Heart left ventricle (tissue), 16 donors: Measurements from ENCODE around the gene KRT73. TPM values are rescaled to one million over a fixed set of nuclear protein-coding genes. Genes with fewer than 3 reads are reported as not detected.

Experiments used
- ATAC-seq, 4 donors: fragments of 200-7000 bp; cut with Tn5 transposase; one replicate each; pipeline ENCODE4 v1.9.1; 2020 to 2022; ENCODE audit warnings: moderate library complexity in 4 of 4, mild to moderate bottlenecking in 3 of 4, moderate number of reproducible peaks in 1 of 4
- DNase-seq, 5 donors: peaks; one replicate each; pipeline ENCODE4 v3.0.0-alpha.2; 2020
- H3K27ac ChIP-seq, 12 donors: fragments of 200-600 bp; sonication (generic) in 4 of 12; one replicate each; pipeline versions ENCODE4 v1.5.0 to v1.8.0; 2016 to 2022; ENCODE audit warnings: mild to moderate bottlenecking in 2 of 12
- H3K27me3 ChIP-seq, 9 donors: fragments of 200-600 bp; sonication (generic) in 2 of 9; one replicate each; pipeline versions ENCODE4 v1.5.1 to v1.8.0; 2016 to 2022; ENCODE audit warnings: mild to moderate bottlenecking in 3 of 9
- H3K36me3 ChIP-seq, 9 donors: fragments of 200-600 bp; sonication (generic) in 2 of 9; one replicate each; pipeline versions ENCODE4 v1.5.0 to v1.8.0; 2018 to 2022; ENCODE audit warnings: mild to moderate bottlenecking in 2 of 9
- H3K4me1 ChIP-seq, 12 donors: fragments of 200-600 bp; sonication (generic) in 4 of 12; one replicate each; pipeline versions ENCODE4 v1.5.0 to v1.8.0; 2016 to 2022; ENCODE audit warnings: mild to moderate bottlenecking in 3 of 12
- H3K4me3 ChIP-seq, 12 donors: fragments of 200-600 bp; sonication (generic) in 4 of 12; one replicate each; pipeline versions ENCODE4 v1.5.0 to v1.8.0; 2017 to 2022; ENCODE audit warnings: mild to moderate bottlenecking in 9 of 12, moderate library complexity in 4 of 12
- H3K9me3 ChIP-seq, 12 donors: fragments of 200-600 bp; sonication (generic) in 4 of 12; one replicate each; pipeline versions ENCODE4 v1.5.0 to v1.8.0; 2016 to 2022; ENCODE audit warnings: mild to moderate bottlenecking in 1 of 12
- POLR2A ChIP-seq, 2 donors: fragments of 450-650 bp; IDR thresholded peaks; one replicate each; pipeline ENCODE4 v1.6.1; 2017; ENCODE audit warnings: antibody characterized with exemption in 2 of 2, mild to moderate bottlenecking in 2 of 2, moderate library complexity in 2 of 2
- WGBS, 4 donors: extraction: QIAGEN DNeasy Blood & Tissue Kit in 2 of 4; methylation state at CpG; one replicate each; pipeline versions ENCODE4 v1.1.5 to v1.1.7; 2013 to 2018; 5-methylcytosine and 5-hydroxymethylcytosine counted together
- intact Hi-C, 10 donors: fragments of 100-400 bp; cut with DNase I; formaldehyde crosslinking; loops; one replicate each; pipeline versions ENCODE4 v1.11.1 to v1.14.2; 2022
- polyA plus RNA-seq, 2 donors: library from polyadenylated mRNA; stranded (reverse); fragments of 200-250 nt; gene quantifications; one replicate each; pipeline ENCODE4 v1.2.3, GENCODE V29; 2013
- total RNA-seq, 9 donors: library from RNA; depleted of rRNA in 2 of 9; stranded (reverse); fragments of >200 nt in 2 of 9; fragmentation: NEBNext Ultra II Directional in 3 of 9; extraction: Animal tissue kit (Norgen Biotek cat#: 25700) in 3 of 9; gene quantifications; one replicate each; pipeline versions ENCODE4 v1.1.0 to v1.2.4, GENCODE V29; 2016 to 2023
- TF ChIP-seq, protein P1 (sequence below), 12 donors: fragments of 200-600 bp; sonication (generic) in 4 of 12; IDR thresholded peaks; one replicate each; pipeline versions ENCODE4 v1.5.0 to v1.8.0; 2018 to 2022; ENCODE audit warnings: antibody characterized with exemption in 12 of 12, mild to moderate bottlenecking in 5 of 12
- donor health status: ischemic (EF 13 %, LVEDD 7.1; RV severe dilation, severe dysfunction).
- donor health status: healthy with polysubstance abuse.
- donor health status: DM: no; HTN: yes; CAD: no.
- donor health status: DM: no; HTN: no; CAD: no.
- donor health status: ischemic (EF 25% LVEDD 6.9; RV normal size, moderate dysfunction).
- donor health status: ischemic (EF 25% LVEDD 5.7; RV mildly dilated, moderate dysfunction).
- donor health status: healthy.
- donor health status: DM: yes; HTN: yes; CAD: no.
- donor health status: ischemic (EF 35%, LVEDD 5.7; RV mildly dilated, moderate dysfunction).
- donor health status: nonischemic (EF 11% LVEDD 7.7; RV severe dilation, severe dysfunction).
- donor health status: DM: yes; HTN: yes; CAD: no.
- donor health status: PGD.
- donor health status: ischemic (EF 29% LVEDD 5.4; RV normal size, mild dysfunction).
- donor health status: nonischemic (EF 23%, LVEDD 6.1; RV moderate dilation, normal function).

Gene KRT73
- total and polyA plus RNA-seq, 11 donors: not detected

DNA sequence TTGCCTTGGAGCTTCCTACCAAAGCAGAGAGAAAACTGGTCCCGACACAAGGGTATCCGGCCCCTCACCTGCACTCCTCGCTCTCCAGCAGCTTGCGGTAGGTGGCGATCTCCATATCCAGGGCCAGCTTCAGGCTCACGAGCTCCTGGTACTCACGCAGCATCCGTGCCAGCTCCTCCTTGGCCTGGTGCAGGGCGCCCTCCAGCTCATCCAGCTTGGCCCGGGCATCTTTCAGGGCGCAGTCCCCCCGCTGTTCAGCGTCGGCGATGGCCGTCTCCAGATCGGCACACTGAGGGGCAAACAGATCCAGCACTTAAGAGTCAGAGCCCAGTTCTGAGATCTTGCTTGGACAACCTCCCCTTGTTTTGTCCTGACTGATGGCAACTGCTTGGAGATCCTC lies 30.8 kb downstream of the KRT73 start:
- peaks cover 0 to 9% (median 0%) of the 10 kb centered on the region in 9 donors for H3K27me3 ChIP-seq
- H3K4me1 ChIP-seq: no peaks in the 10 kb centered on the region
- H3K4me3 ChIP-seq: no peak overlapping the region
- intact Hi-C loops: loop anchor here in 7 of 10 donors (5.0 to 10.0 kb wide), 5 partner anchors 213 to 433 kb away; no protein-coding TSS in a partner anchor
- no peaks in the 10 kb centered on the region for H3K9me3 ChIP-seq
- no peak for DNase-seq
- no peaks in the 10 kb centered on the region for H3K36me3 ChIP-seq
- H3K27ac ChIP-seq: no peak overlapping the region
- ATAC-seq: no peak
- TF ChIP-seq, protein P1, sequence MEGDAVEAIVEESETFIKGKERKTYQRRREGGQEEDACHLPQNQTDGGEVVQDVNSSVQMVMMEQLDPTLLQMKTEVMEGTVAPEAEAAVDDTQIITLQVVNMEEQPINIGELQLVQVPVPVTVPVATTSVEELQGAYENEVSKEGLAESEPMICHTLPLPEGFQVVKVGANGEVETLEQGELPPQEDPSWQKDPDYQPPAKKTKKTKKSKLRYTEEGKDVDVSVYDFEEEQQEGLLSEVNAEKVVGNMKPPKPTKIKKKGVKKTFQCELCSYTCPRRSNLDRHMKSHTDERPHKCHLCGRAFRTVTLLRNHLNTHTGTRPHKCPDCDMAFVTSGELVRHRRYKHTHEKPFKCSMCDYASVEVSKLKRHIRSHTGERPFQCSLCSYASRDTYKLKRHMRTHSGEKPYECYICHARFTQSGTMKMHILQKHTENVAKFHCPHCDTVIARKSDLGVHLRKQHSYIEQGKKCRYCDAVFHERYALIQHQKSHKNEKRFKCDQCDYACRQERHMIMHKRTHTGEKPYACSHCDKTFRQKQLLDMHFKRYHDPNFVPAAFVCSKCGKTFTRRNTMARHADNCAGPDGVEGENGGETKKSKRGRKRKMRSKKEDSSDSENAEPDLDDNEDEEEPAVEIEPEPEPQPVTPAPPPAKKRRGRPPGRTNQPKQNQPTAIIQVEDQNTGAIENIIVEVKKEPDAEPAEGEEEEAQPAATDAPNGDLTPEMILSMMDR (IDR thresholded peaks at IDR 0.05): no peak
- no peak for TF ChIP-seq POLR2A (IDR thresholded peaks at IDR 0.05)
- WGBS, 4 donors: 73 to 87% (median 75%) methylated on average over 15 to 17 of the region's 17 CpGs

DNA sequence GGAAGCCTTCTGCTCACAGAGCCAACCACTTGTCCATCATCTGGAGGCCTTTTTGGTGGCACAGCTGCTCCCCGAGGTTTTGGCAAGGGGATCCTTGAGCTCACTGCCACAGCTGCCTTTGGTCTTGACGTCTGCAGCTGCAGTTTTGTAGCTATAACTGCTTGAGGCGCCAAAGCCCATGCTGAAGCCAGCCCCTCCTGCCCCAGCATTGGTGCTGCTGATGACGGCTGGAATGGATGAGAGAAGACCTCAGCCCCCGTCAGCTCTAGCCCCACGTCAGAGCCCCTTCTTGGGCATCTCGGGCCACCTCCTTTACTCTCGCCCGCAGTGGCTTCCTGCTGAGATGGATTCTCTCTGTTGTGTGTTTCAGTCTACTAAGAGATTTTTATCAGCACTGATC lies 32.4 kb downstream of the KRT73 start:
- no peak for TF ChIP-seq POLR2A (IDR thresholded peaks at IDR 0.05)
- TF ChIP-seq, protein P1 (IDR thresholded peaks at IDR 0.05): no peak

DNA sequence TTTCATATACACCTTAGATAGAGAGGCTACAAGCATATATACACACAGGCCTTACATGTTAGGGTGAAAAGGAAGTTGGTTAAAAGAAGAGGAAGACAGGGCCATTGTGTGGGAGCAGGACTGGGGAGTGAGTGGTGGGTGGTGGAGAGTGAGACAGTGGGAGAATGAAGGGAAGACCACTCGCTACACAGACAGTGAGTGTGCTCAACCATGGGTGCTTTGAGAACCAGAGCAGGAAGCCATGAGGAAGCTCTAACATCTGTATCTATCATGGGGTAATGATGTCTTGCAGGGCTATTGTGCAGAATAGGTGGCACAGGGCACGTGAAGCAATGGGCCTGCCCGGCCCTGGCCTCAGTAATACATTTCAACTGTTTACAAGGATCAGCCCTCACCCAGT lies 33.3 kb downstream of the KRT73 start:
- TF ChIP-seq POLR2A (IDR thresholded peaks at IDR 0.05): no peak
- TF ChIP-seq, protein P1 (IDR thresholded peaks at IDR 0.05): no peak
- WGBS, 4 donors: 84 to 89% (median 86%) methylated on average over 3 of the region's 3 CpGs
- H3K4me3 ChIP-seq: no peak overlapping the region
- no peaks in the 10 kb centered on the region for H3K36me3 ChIP-seq
- intact Hi-C loops: loop anchor here in 7 of 10 donors (5.0 to 10.0 kb wide), 5 partner anchors 210 to 430 kb away; no protein-coding TSS in a partner anchor
- no peak for DNase-seq
- no peaks in the 10 kb centered on the region for H3K4me1 ChIP-seq
- no peak for ATAC-seq
- no peak overlapping the region for H3K27ac ChIP-seq
- no peaks in the 10 kb centered on the region for H3K9me3 ChIP-seq
- H3K27me3 ChIP-seq: peaks cover 0 to 13% (median 0%) of the 10 kb centered on the region in 9 donors

More for the DNA sequence above, 32.4 kb downstream of the KRT73 start:
- 63 to 74% (median 73%) methylated on average over 9 of the region's 9 CpGs for WGBS, 4 donors
- H3K27ac ChIP-seq: no peak overlapping the region
- intact Hi-C loops: loop anchor here in 7 of 10 donors (5.0 to 10.0 kb wide), 5 partner anchors 211 to 431 kb away; no protein-coding TSS in a partner anchor
- peaks cover 0 to 5% (median 0%) of the 10 kb centered on the region in 9 donors for H3K27me3 ChIP-seq
- ATAC-seq (no peak), DNase-seq (no peak)
- H3K9me3 ChIP-seq: no peaks in the 10 kb centered on the region
- no peaks in the 10 kb centered on the region for H3K4me1 ChIP-seq
- no peaks in the 10 kb centered on the region for H3K36me3 ChIP-seq
- H3K4me3 ChIP-seq: no peak overlapping the region

DNA sequence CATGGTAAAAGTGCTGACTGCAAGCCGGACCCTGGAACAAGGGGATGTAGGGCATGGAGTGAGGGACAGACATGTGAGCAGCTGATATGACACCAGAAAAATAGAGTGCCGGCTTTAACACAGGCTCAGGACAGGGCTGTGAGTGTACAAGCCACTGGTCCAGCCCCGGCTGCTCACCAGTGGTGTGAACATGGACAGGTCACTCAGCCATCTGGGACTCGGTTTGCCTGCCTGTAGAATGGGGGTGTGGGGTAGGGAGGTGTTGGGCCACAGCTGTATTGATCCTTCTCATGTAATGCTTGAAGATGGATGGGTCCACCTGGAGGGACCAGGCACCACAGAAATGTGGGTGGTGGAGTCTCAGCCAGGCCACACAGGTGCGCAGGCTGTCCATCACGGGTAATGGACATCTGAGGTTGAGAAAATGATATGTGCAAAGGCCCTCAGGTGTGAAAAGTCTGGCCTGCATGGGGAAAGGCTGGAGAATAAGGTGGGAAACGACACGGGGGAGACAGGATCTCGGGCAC lies 34.1 kb downstream of the KRT73 start:
- Histone ChIP-seq H3K9me3 (no peaks in the 10 kb centered on the region), H3K4me1 (no peaks in the 10 kb centered on the region), H3K36me3 (no peaks in the 10 kb centered on the region), H3K4me3 (no peak overlapping the region), H3K27ac (no peak overlapping the region), H3K27me3 (peaks cover 0 to 13% (median 0%) of the 10 kb centered on the region in 9 donors)
- TF ChIP-seq, protein P1 (IDR thresholded peaks at IDR 0.05): no peak
- no peak for TF ChIP-seq POLR2A (IDR thresholded peaks at IDR 0.05)
- DNase-seq (no peak), ATAC-seq (no peak)
- 86 to 94% (median 89%) methylated on average over 9 of the region's 9 CpGs for whole genome bisulfite sequencing, 4 donors
- intact Hi-C loops: loop anchor here in 8 of 10 donors (5.0 to 10.0 kb wide), 8 partner anchors 209 to 429 kb away; no protein-coding TSS in a partner anchor
